Endothelial cell of umbilical vein (primary cell): Measurements from ENCODE around the gene SPRED1. TPM values are rescaled to one million over a fixed set of nuclear protein-coding genes. Genes with fewer than 3 reads are reported as not detected.

Experiments
- BruUV-seq: library from RNA; stranded (reverse); fragments of 400-500 nt; replicated peaks from 2 replicates; lab custom pipeline; 2021; lab: Mats Ljungman, UMichigan
- CTCF ChIA-PET: fragments of 300-600, 350-600 bp; sonication (Branson Sonifier 250); formaldehyde crosslinking; loops from one replicate; lab custom pipeline; 2021; ENCODE audit warnings: antibody characterized with exemption, inconsistent platforms; lab: Charles Lee
- POLR2A ChIA-PET: fragments of 300-600, 350-600 bp; sonication (Branson Sonifier 250); formaldehyde crosslinking; loops from one replicate; lab custom pipeline; 2021; ENCODE audit warnings: antibody characterized with exemption, inconsistent platforms; lab: Charles Lee
- DNase-seq: peaks from one replicate; pipeline ENCODE4 v3.0.0-alpha.2; 2011; ENCODE audit warnings: low read depth, low spot score
- FAIRE-seq: peaks from 2 replicates; lab custom pipeline; 2011; peaks lifted over from hg19 to GRCh38; lab: Jason Lieb, UNC
- H2AFZ ChIP-seq: 2 replicates; pipeline ENCODE4 v1.6.0; 2012; ENCODE audit warnings: low read depth, low read length, control low read depth, inconsistent platforms
- H3K27ac ChIP-seq: 2 replicates; pipeline ENCODE4 v1.5.1; 2011; ENCODE audit warnings: low read depth, mild to moderate bottlenecking, control low read depth, low read length, moderate library complexity; ENCODE audit not compliant: insufficient read depth
- H3K27me3 ChIP-seq, 2 experiments: 2 replicates each; pipeline versions ENCODE4 v1.6.0 to v1.6.1; 2011; ENCODE audit warnings: low read length in 2 of 2, mixed read lengths in 1 of 2; ENCODE audit not compliant: control insufficient read depth in 2 of 2, insufficient read depth in 2 of 2
- H3K36me3 ChIP-seq, 2 experiments: 2 replicates in 1 of 2; 3 replicates in 1 of 2; pipeline ENCODE4 v1.5.1; 2011; ENCODE audit warnings: low read length in 2 of 2, mild to moderate bottlenecking in 1 of 2, moderate library complexity in 1 of 2; ENCODE audit not compliant: control insufficient read depth in 2 of 2, insufficient read depth in 2 of 2; ENCODE audit errors: extremely low read depth in 1 of 2
- H3K4me1 ChIP-seq: 3 replicates; pipeline ENCODE4 v1.5.1; 2011; ENCODE audit warnings: mild to moderate bottlenecking, low read length; ENCODE audit not compliant: control insufficient read depth, insufficient read depth; ENCODE audit errors: extremely low read depth
- H3K4me2 ChIP-seq: 2 replicates; pipeline ENCODE4 v1.6.1; 2011; ENCODE audit warnings: low read length, control low read depth, mixed read lengths; ENCODE audit not compliant: insufficient read depth
- H3K4me3 ChIP-seq, 3 experiments: fragments of 200-600 bp in 1 of 3; sonication (generic), shearing (Covaris generic) in 1 of 3; replicated peaks in 1 of 3; 2 replicates each; pipeline ENCODE4 v1.5.1; 2011 to 2016; ENCODE audit warnings: control low read depth in 3 of 3, low read length in 3 of 3, mild to moderate bottlenecking in 2 of 3, inconsistent platforms in 1 of 3, low read depth in 1 of 3, moderate library complexity in 1 of 3; ENCODE audit not compliant: insufficient read depth in 1 of 3
- H3K79me2 ChIP-seq: 2 replicates; pipeline ENCODE4 v1.6.0; 2012; ENCODE audit warnings: low read length, inconsistent platforms; ENCODE audit not compliant: control insufficient read depth, insufficient read depth
- H3K9ac ChIP-seq: replicated peaks from 2 replicates; pipeline ENCODE3; 2011; ENCODE audit warnings: low read length, control low read depth; ENCODE audit not compliant: insufficient read depth; ENCODE audit errors: extremely low read depth
- H3K9me1 ChIP-seq: replicated peaks from 3 replicates; pipeline ENCODE4 v1.6.0; 2011; ENCODE audit warnings: mild to moderate bottlenecking, low read length; ENCODE audit not compliant: control insufficient read depth, insufficient read depth; ENCODE audit errors: extremely low read depth
- H3K9me3 ChIP-seq: replicated peaks from 2 replicates; pipeline ENCODE4 v1.5.1; 2012; ENCODE audit warnings: low read length, inconsistent platforms; ENCODE audit not compliant: control insufficient read depth, insufficient read depth
- H4K20me1 ChIP-seq: replicated peaks from 2 replicates; pipeline ENCODE3; 2011; ENCODE audit warnings: mild to moderate bottlenecking, low read length; ENCODE audit not compliant: control insufficient read depth, insufficient read depth; ENCODE audit errors: extremely low read depth
- FOS ChIP-seq: IDR thresholded peaks from 2 replicates; pipeline ENCODE4 v1.6.1; 2011; ENCODE audit warnings: mild to moderate bottlenecking, low read length, moderate library complexity, borderline replicate concordance; ENCODE audit not compliant: insufficient read depth
- GATA2 ChIP-seq: IDR thresholded peaks from 2 replicates; pipeline ENCODE4 v1.7.0; 2011; ENCODE audit warnings: low read depth, mild to moderate bottlenecking, moderate library complexity, mixed read lengths, low read length; ENCODE audit not compliant: insufficient read length, insufficient read depth
- POLR2A ChIP-seq: IDR thresholded peaks from 2 replicates; pipeline ENCODE4 v1.6.1; 2012; ENCODE audit warnings: low read depth, mild to moderate bottlenecking, control low read depth, low read length
- POLR2AphosphoS5 ChIP-seq: IDR thresholded peaks from 2 replicates; pipeline ENCODE4 v1.6.1; 2012; ENCODE audit warnings: low read depth, mild to moderate bottlenecking, control low read depth, low read length, moderate library complexity; ENCODE audit not compliant: insufficient read depth
- dilution Hi-C: fragments of 300-500 bp; cut with MboI; formaldehyde crosslinking; loops from one replicate; pipeline ENCODE4 v1.15.0; 2019; ENCODE audit warnings: low sequenced_read_pairs; ENCODE audit not compliant: extremely low pct_ligation_motif_present
- intact Hi-C: fragments of 100-400 bp; cut with micrococcal nuclease; formaldehyde crosslinking; loops from one replicate; pipeline ENCODE4 v1.10.0; 2022
- polyA plus RNA-seq, 4 experiments: library from polyadenylated mRNA; depleted of rRNA in 3 of 4; stranded (reverse) in 3 of 4; unstranded in 1 of 4; fragments of >200 nt; gene quantifications; 2 replicates each; pipeline versions ENCODE4 v1.2.1 to v1.2.3, GENCODE V29; 2011 to 2012; ENCODE audit warnings: missing spikeins in 1 of 4
- total RNA-seq: library from RNA; stranded (reverse); gene quantifications from 2 replicates; pipeline ENCODE4 v1.2.3, GENCODE V29; 2021

Gene SPRED1
- total and polyA plus RNA-seq, 2 donors (not counting 3 experiments of a cell fraction or from before 2014, with no cell fraction given): 1.3 to 10.7 TPM

DNA sequence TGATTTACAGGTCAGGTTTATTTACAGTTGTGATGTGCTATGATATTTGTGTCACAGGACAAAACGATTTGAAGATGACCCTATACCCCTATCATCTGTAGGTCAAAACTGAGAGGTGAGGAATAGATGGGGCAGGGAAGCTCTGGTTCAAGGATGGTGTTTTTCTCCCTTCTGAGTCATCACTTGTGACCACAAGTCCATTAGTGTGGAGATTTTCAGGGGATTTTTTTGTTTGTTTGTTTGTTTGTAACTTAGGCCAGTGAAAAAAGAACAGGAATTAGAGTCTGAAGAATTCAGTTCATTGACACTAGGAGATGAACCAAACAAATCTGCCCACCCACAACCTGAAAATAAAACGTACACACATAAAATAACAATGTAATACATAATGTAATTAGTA, 138.6 kb downstream of the SPRED1 start:
- Histone ChIP-seq H3K79me2 (no peaks in the 10 kb centered on the region), H3K27me3 (no peaks in the 10 kb centered on the region), H4K20me1 (no peaks in the 10 kb centered on the region), H3K27ac (no peak overlapping the region), H3K9me3 (no peaks in the 10 kb centered on the region), H3K9ac (no peak overlapping the region), H3K36me3 (no peaks in the 10 kb centered on the region), H3K4me1 (no peaks in the 10 kb centered on the region), H3K4me3 (no peak overlapping the region), H3K4me2 (no peak overlapping the region), H2AFZ (no peak overlapping the region), H3K9me1 (no peaks in the 10 kb centered on the region)
- BruUV-seq: no TSS peak
- intact Hi-C loops (loop anchor here (1.0 to 2.0 kb wide), 2 partner anchors 23 to 36 kb away; no protein-coding TSS in a partner anchor), dilution Hi-C loops (no loop called here)
- ChIA-PET CTCF (interaction anchor here (0.8 to 1.2 kb wide), 3 partner anchors 389 to 396 kb away, joined by 4 to 5 read pairs (median 4); no protein-coding TSS in a partner anchor), POLR2A (no interaction called here)
- TF ChIP-seq POLR2AphosphoS5 (no peak), FOS (peak; percentile 22)
- DNase-seq: no peak
- FAIRE-seq: no peak

DNA sequence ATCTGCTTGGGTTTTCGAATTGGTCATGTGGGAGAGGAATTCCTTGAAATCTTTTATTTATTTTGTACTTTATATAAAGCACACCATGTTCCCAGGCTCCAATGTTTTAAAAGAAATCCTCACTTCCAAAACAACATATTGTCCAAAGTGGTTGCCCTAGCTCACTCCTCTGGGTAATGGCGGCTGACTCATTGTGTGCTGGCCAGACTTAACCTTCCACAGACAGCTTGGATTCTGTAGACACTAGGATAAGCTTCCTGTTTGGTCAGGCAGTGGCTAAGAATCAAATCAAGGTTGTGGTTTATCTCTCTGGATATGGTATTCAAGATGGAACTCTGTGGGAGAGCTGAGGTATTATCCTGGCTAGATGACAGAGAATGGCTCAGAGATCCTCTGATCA, 145.5 kb downstream of the SPRED1 start:
- Histone ChIP-seq H3K79me2 (no peaks in the 10 kb centered on the region), H3K27ac (peak overlapping the region; percentile 44), H3K9me1 (no peaks in the 10 kb centered on the region), H3K4me3 (no peak overlapping the region), H3K27me3 (no peaks in the 10 kb centered on the region), H3K36me3 (no peaks in the 10 kb centered on the region), H3K9me3 (no peaks in the 10 kb centered on the region), H3K4me1 (peaks cover 14% of the 10 kb centered on the region), H2AFZ (peak overlapping the region; percentile 67), H4K20me1 (no peaks in the 10 kb centered on the region), H3K9ac (no peak overlapping the region), H3K4me2 (peak overlapping the region; percentile 49)
- CTCF ChIA-PET: interaction anchor here (0.9 to 2.5 kb wide), 6 partner anchors 9 to 402 kb away, joined by 3 to 16 read pairs (median 5); partner anchors contain the start of gene FAM98B
- intact Hi-C loops: no loop called here
- DNase-seq (peak; percentile 73), FAIRE-seq (peak; percentile 94)
- TF ChIP-seq POLR2AphosphoS5 (peak; percentile 70), GATA2 (peak; percentile 88), POLR2A (no peak), FOS (peak; percentile 97)
- BruUV-seq: no TSS peak
- dilution Hi-C loops: no loop called here
- POLR2A ChIA-PET: no interaction called here
